Type B pancreatic cell (in vitro differentiated cells): ENCODE data around the gene SULT2B1. TPM values are rescaled to one million over a fixed set of nuclear protein-coding genes. Genes with fewer than 3 reads are reported as not detected.
A peak's percentile ranks its signal among the peaks of the same experiment; 100 is the strongest.
"Not testable (repeated sequence)": the region's sequence is repeated elsewhere in the genome, so short reads cannot be mapped to it uniquely, and the experiment has no call there.

Experiments
- DNase-seq: peaks from one replicate; pipeline ENCODE4 v3.0.0; 2021; ENCODE audit warnings: mixed read lengths; ENCODE audit not compliant: unreplicated experiment; ENCODE audit errors: extremely low spot score
- H3K27ac Mint-ChIP-seq: 2 replicates; pipeline ENCODE4 v1.8.0; 2021; ENCODE audit warnings: mild to moderate bottlenecking, mixed read lengths
- H3K27me3 Mint-ChIP-seq: 2 replicates; pipeline ENCODE4 v1.8.0; 2021; ENCODE audit warnings: mixed read lengths
- H3K36me3 Mint-ChIP-seq: 2 replicates; pipeline ENCODE4 v1.8.0; 2021; ENCODE audit warnings: mixed read lengths
- H3K4me1 Mint-ChIP-seq: one replicate; pipeline ENCODE4 v1.8.0; 2021; ENCODE audit warnings: mixed read lengths; ENCODE audit not compliant: unreplicated experiment
- H3K4me3 Mint-ChIP-seq: 2 replicates; pipeline ENCODE4 v1.8.0; 2021; ENCODE audit warnings: mild to moderate bottlenecking, mixed read lengths
- H3K9me3 Mint-ChIP-seq: 2 replicates; pipeline ENCODE4 v1.8.0; 2021; ENCODE audit warnings: mixed read lengths
- total RNA-seq: library from RNA; stranded (reverse); gene quantifications from 2 replicates; pipeline ENCODE4 v1.2.1, GENCODE V29; 2021; ENCODE audit warnings: low replicate concordance
- TF ChIP-seq, protein P1 (sequence below): fragments of 200-600 bp; sonication (generic); conservative IDR thresholded peaks from 2 replicates; pipeline ENCODE4 v1.5.0; 2021; ENCODE audit warnings: antibody characterized with exemption, mild to moderate bottlenecking

The SULT2B1 gene
- total RNA-seq, 1 donor from 2014 or later: 0.77 TPM

GRCh38 chr19:48568345-48568886, 16.4 kb downstream of the SULT2B1 start:
- H3K4me3 Mint-ChIP-seq: peak overlapping the region; percentile 59
- no peak for DNase-seq
- peaks cover 7% of the 10 kb centered on the region for H3K27me3 Mint-ChIP-seq
- H3K27ac Mint-ChIP-seq: peak overlapping the region; percentile 43
- H3K9me3 Mint-ChIP-seq: no peaks in the 10 kb centered on the region
- TF ChIP-seq, protein P1, sequence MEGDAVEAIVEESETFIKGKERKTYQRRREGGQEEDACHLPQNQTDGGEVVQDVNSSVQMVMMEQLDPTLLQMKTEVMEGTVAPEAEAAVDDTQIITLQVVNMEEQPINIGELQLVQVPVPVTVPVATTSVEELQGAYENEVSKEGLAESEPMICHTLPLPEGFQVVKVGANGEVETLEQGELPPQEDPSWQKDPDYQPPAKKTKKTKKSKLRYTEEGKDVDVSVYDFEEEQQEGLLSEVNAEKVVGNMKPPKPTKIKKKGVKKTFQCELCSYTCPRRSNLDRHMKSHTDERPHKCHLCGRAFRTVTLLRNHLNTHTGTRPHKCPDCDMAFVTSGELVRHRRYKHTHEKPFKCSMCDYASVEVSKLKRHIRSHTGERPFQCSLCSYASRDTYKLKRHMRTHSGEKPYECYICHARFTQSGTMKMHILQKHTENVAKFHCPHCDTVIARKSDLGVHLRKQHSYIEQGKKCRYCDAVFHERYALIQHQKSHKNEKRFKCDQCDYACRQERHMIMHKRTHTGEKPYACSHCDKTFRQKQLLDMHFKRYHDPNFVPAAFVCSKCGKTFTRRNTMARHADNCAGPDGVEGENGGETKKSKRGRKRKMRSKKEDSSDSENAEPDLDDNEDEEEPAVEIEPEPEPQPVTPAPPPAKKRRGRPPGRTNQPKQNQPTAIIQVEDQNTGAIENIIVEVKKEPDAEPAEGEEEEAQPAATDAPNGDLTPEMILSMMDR: no peak
- H3K4me1 Mint-ChIP-seq: peaks cover 11% of the 10 kb centered on the region
- no peaks in the 10 kb centered on the region for H3K36me3 Mint-ChIP-seq

GRCh38 chr19:48569814-48570213, 17.8 kb downstream of the SULT2B1 start:
- TF ChIP-seq, protein P1: no peak
- Mint-ChIP-seq H3K36me3 (no peaks in the 10 kb centered on the region), H3K27ac (no peak overlapping the region), H3K4me1 (peaks cover 9% of the 10 kb centered on the region), H3K9me3 (no peaks in the 10 kb centered on the region), H3K27me3 (peaks cover 7% of the 10 kb centered on the region), H3K4me3 (no peak overlapping the region)
- no peak for DNase-seq

- peaks cover 7% of the 10 kb centered on the region for H3K27me3 Mint-ChIP-seq
- no peaks in the 10 kb centered on the region for H3K9me3 Mint-ChIP-seq
- H3K36me3 Mint-ChIP-seq: no peaks in the 10 kb centered on the region
- peak overlapping the region; percentile 35 for H3K27ac Mint-ChIP-seq
- no peak for DNase-seq
- H3K4me1 Mint-ChIP-seq: peaks cover 5% of the 10 kb centered on the region
- H3K4me3 Mint-ChIP-seq: no peak overlapping the region
- TF ChIP-seq, protein P1: no peak
Measured at GRCh38 chr19:48571378-48572162, 19.6 kb downstream of the SULT2B1 start.

DNA sequence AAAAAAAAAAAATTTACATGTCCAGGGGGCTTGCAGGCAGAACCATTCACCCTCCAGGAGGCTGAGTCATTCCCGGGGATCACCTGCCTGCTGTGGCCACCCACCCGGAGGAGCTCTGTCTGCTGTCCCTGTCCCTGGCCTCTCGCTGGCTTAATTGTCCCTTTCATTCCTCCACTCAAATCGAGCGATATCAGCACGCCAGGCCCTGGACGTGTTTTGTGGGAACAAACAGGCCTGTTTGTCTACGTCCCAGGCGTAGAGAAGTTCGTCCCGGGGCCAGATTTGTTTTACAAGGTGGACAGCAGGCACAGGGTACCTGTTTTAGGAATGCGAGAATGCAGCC, 21.2 kb downstream of the SULT2B1 start:
- DNase-seq: no peak
- Mint-ChIP-seq H3K9me3 (no peaks in the 10 kb centered on the region), H3K27ac (peak overlapping the region; percentile 39), H3K36me3 (no peaks in the 10 kb centered on the region), H3K4me3 (no peak overlapping the region), H3K27me3 (no peaks in the 10 kb centered on the region), H3K4me1 (peaks cover 5% of the 10 kb centered on the region)
- TF ChIP-seq, protein P1: no peak

DNA sequence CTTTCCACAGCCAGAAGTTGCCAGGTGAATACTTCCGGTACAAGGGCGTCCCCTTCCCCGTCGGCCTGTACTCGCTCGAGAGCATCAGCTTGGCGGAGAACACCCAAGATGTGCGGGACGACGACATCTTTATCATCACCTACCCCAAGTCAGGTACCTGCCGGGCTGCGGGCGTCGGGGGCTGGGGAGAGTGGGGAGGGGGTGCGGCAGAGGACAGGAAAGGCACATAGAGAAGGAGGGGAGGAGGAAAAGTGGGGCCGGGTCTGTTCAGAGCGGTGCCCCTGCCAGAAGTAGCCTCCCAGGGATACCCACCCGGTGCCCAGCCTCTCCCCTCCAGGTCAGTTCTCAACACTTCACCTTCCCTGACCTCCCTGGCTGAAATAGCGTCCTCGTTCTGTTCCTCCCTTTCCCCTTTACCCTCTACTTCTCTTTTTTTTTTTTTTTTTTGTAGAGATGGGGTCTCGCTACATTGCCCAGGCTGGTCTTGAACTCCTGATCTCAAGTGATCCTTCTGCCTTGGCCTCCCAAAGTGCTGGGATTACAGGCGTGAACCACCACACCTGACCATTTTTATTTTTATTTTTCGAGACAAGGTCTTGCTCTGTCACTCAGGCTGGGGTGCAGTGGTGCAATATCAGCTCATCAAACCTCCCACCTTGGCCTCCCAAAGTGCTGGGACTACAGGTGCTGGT, 24.1 kb downstream of the SULT2B1 start:
- H3K9me3 Mint-ChIP-seq: no peaks in the 10 kb centered on the region
- H3K27ac Mint-ChIP-seq: no peak overlapping the region
- H3K4me1 Mint-ChIP-seq: peaks cover 5% of the 10 kb centered on the region
- no peak overlapping the region for H3K4me3 Mint-ChIP-seq
- DNase-seq: no peak
- no peaks in the 10 kb centered on the region for H3K36me3 Mint-ChIP-seq
- H3K27me3 Mint-ChIP-seq: no peaks in the 10 kb centered on the region
- TF ChIP-seq, protein P1: no peak

DNA sequence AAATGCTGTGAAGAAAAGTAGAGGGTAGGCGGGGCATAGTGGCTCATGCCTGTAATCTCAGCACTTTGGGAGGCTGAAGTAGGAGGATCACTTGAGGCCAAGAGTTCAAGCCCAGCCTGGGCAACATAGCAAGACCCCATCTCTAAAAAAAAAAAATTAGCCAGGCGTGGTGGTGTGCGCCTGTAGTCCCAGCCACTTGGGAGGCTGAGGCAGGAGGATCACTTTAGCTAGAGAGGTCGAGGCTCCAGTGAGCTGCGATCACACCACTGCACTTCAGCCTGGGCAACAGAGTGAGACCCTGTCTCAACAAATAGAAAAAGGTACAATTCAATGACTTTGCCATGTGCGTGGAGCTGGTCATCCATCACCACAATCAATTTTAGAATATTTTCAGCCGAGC, 25.9 kb downstream of the SULT2B1 start:
- H3K9me3 Mint-ChIP-seq, H3K27me3 Mint-ChIP-seq, H3K4me1 Mint-ChIP-seq, H3K27ac Mint-ChIP-seq, DNase-seq, H3K36me3 Mint-ChIP-seq, H3K4me3 Mint-ChIP-seq: not testable (repeated sequence)
